ENCODE data around the gene YDJC. TPM values are rescaled to one million over a fixed set of nuclear protein-coding genes. Genes with fewer than 3 reads are reported as not detected.
"Not testable (repeated sequence)": the region's sequence is repeated elsewhere in the genome, so short reads cannot be mapped to it uniquely, and the experiment has no call there.

The YDJC gene
- total RNA-seq, 1 donor from 2014 or later = 56.1 TPM

- Mint-ChIP-seq H3K27me3 (peaks cover 1% of the 10 kb centered on the region), H3K4me1 (peaks cover 32% of the 10 kb centered on the region), H3K9me3 (no peaks in the 10 kb centered on the region), H3K27ac (peak overlapping the region; percentile 93), H3K4me3 (peak overlapping the region; percentile 90), H3K36me3 (ENCODE audit: low read depth) (peaks cover 27% of the 10 kb centered on the region)
- DNase-seq = peak; percentile 71
- intact Hi-C loops (cut with micrococcal nuclease) = loop anchor here (1.0 kb wide), 1 partner anchor 8 kb away; no protein-coding TSS in a partner anchor
Measured at GRCh38 chr22:21643533-21644357, 13.9 kb upstream of the YDJC start.

- peak; percentile 89 for DNase-seq
- Mint-ChIP-seq H3K27ac (peak overlapping the region; percentile 93), H3K27me3 (peaks cover 1% of the 10 kb centered on the region), H3K9me3 (no peaks in the 10 kb centered on the region), H3K4me1 (peaks cover 32% of the 10 kb centered on the region), H3K36me3 (ENCODE audit: low read depth) (peaks cover 26% of the 10 kb centered on the region), H3K4me3 (peak overlapping the region; percentile 90)
- intact Hi-C loops (cut with micrococcal nuclease) = loop anchor here (1.0 kb wide), 2 partner anchors 8 to 13 kb away; partner anchors contain the start of gene YDJC
Measured at GRCh38 chr22:21642584-21643448, 13.0 kb upstream of the YDJC start.

DNA sequence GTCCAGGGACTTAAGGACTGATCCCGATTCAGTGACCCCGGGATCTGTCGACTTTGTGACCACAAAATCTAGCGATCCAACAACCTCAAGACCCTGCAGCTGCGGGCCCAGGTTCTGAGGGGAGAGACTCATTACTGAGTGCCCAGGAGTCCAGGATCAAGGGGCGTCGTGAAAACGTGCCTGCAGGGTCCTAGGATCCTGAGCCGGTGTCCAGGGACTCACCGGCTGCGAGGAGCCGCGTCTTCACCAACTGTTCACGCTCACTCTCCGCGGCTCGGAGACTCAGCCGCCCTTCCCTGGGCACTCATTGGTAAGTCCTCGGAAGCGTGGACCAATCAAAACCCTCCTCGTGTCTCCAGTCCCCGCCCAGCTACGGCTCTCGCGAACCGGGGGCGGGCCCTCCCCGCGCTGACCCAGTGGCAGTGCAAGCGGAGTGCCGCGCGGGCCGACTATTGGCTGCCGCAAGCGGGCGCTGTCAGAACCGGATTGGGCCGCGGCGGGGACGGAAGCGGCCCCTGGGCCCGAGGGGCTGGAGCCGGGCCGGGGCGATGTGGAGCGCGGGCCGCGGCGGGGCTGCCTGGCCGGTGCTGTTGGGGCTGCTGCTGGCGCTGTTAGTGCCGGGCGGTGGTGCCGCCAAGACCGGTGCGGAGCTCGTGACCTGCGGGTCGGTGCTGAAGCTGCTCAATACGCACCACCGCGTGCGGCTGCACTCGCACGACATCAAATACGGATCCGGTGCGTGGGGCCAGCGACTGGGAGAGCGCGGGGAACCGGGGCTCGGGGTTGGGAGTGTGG lies 12.2 kb upstream of the YDJC start, which contains the start of gene SDF2L1:
SDF2L1 (plus strand) TSS at position 514 of the 795 bp plus-strand sequence; CDS start at position 549, 35 bp downstream.
- Mint-ChIP-seq H3K27me3 (peaks cover 1% of the 10 kb centered on the region), H3K9me3 (no peaks in the 10 kb centered on the region), H3K4me1 (peaks cover 33% of the 10 kb centered on the region), H3K27ac (peak within 1 kb of the TSS; percentile 93), H3K4me3 (peak within 1 kb of the TSS; percentile 90), H3K36me3 (ENCODE audit: low read depth) (peaks cover 26% of the 10 kb centered on the region)
- DNase-seq = peak; percentile 100
- intact Hi-C loops (cut with micrococcal nuclease) = loop anchor here (1.0 kb wide), 1 partner anchor 12 kb away; the partner anchor contains the start of gene YDJC

DNA sequence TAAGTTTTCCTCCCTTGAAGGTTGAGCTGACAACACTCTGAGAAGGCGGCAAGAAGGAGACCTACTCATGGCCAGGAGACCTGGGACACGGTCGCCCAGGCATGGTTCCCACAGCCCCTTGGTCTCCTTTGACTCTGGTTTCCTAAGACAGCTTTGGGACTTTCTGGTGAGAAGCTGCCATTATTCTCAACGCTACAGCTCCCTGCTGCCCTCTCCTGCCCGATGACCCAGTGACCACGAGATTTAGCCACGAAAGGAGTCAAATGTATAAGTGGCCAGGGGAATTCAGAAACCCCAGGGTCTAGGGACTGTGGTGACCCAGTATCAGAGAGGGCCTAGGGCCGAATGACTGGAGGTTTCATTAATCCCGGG lies 11.6 kb upstream of the YDJC start:
- H3K27ac Mint-ChIP-seq = peak overlapping the region; percentile 93
- peaks cover 30% of the 10 kb centered on the region for H3K4me1 Mint-ChIP-seq
- intact Hi-C loops (cut with micrococcal nuclease) = no loop called here
- peak overlapping the region; percentile 90 for H3K4me3 Mint-ChIP-seq
- peaks cover 1% of the 10 kb centered on the region for H3K27me3 Mint-ChIP-seq
- H3K36me3 Mint-ChIP-seq (ENCODE audit: low read depth) = peaks cover 20% of the 10 kb centered on the region
- no peaks in the 10 kb centered on the region for H3K9me3 Mint-ChIP-seq
- DNase-seq = peak; percentile 73

- intact Hi-C loops (cut with micrococcal nuclease) = no loop called here
- peaks cover 26% of the 10 kb centered on the region for H3K4me1 Mint-ChIP-seq
- H3K36me3 Mint-ChIP-seq (ENCODE audit: low read depth) = peaks cover 16% of the 10 kb centered on the region
- H3K27me3 Mint-ChIP-seq = peaks cover 1% of the 10 kb centered on the region
- no peak for DNase-seq
- H3K9me3 Mint-ChIP-seq = no peaks in the 10 kb centered on the region
- H3K27ac Mint-ChIP-seq = no peak overlapping the region
- peak overlapping the region; percentile 90 for H3K4me3 Mint-ChIP-seq
Measured at GRCh38 chr22:21640810-21641209, 11.0 kb upstream of the YDJC start.

GRCh38 chr22:21639359-21639758 lies 9.5 kb upstream of the YDJC start:
- peaks cover 12% of the 10 kb centered on the region for H3K36me3 Mint-ChIP-seq (ENCODE audit: low read depth)
- intact Hi-C loops (cut with micrococcal nuclease) = no loop called here

GRCh38 chr22:21637450-21637849 lies 7.6 kb upstream of the YDJC start:
- H3K4me3 Mint-ChIP-seq; H3K9me3 Mint-ChIP-seq; intact Hi-C loops (cut with micrococcal nuclease); H3K36me3 Mint-ChIP-seq (ENCODE audit: low read depth); H3K27me3 Mint-ChIP-seq; DNase-seq; H3K27ac Mint-ChIP-seq: not testable (repeated sequence)
- H3K4me1 Mint-ChIP-seq = peaks cover 15% of the 10 kb centered on the region

More at GRCh38 chr22:21639359-21639758, 9.5 kb upstream of the YDJC start:
- H3K27ac Mint-ChIP-seq = no peak overlapping the region
- H3K9me3 Mint-ChIP-seq = no peaks in the 10 kb centered on the region
- DNase-seq = no peak
- H3K27me3 Mint-ChIP-seq = peaks cover 1% of the 10 kb centered on the region
- H3K4me3 Mint-ChIP-seq = no peak overlapping the region
- peaks cover 26% of the 10 kb centered on the region for H3K4me1 Mint-ChIP-seq

- no peak for DNase-seq
- no peaks in the 10 kb centered on the region for H3K36me3 Mint-ChIP-seq (ENCODE audit: low read depth)
- no peak overlapping the region for H3K4me3 Mint-ChIP-seq
- H3K9me3 Mint-ChIP-seq = no peaks in the 10 kb centered on the region
- no peak overlapping the region for H3K27ac Mint-ChIP-seq
- intact Hi-C loops (cut with micrococcal nuclease) = no loop called here
- peaks cover 1% of the 10 kb centered on the region for H3K27me3 Mint-ChIP-seq
- H3K4me1 Mint-ChIP-seq = peaks cover 15% of the 10 kb centered on the region
Measured at GRCh38 chr22:21636629-21637218, 6.9 kb upstream of the YDJC start.

- no peak for DNase-seq
- intact Hi-C loops (cut with micrococcal nuclease) = no loop called here
- Mint-ChIP-seq H3K9me3 (no peaks in the 10 kb centered on the region), H3K36me3 (ENCODE audit: low read depth) (no peaks in the 10 kb centered on the region), H3K27me3 (no peaks in the 10 kb centered on the region), H3K4me1 (peaks cover 11% of the 10 kb centered on the region), H3K4me3 (no peak overlapping the region), H3K27ac (no peak overlapping the region)
Measured at GRCh38 chr22:21635771-21636510, 6.1 kb upstream of the YDJC start.

GRCh38 chr22:21634844-21635243 lies 5.0 kb upstream of the YDJC start:
- intact Hi-C loops (cut with micrococcal nuclease) = no loop called here
- Mint-ChIP-seq H3K9me3 (no peaks in the 10 kb centered on the region), H3K4me3 (no peak overlapping the region), H3K4me1 (peaks cover 16% of the 10 kb centered on the region), H3K36me3 (ENCODE audit: low read depth) (no peaks in the 10 kb centered on the region), H3K27me3 (no peaks in the 10 kb centered on the region), H3K27ac (no peak overlapping the region)
- no peak for DNase-seq

DNA sequence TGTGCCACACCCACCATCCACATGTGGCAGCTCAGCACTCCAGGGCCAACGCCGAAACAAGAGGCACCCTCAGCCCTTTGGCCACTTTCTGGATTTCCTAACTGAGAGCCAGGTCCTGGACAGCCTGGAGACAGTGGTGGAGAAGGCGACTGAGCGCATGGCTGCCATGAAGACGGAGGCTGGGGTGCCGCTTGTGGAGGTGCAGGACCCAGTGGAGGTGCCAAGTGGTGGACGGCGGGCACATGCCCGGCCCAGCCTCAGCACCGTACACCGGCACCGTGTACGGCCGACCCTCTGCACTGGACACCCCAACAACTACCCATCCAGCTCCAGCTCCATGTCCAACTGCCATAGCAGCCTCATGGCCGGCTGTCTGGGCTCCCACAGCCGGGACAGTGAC lies 4.3 kb upstream of the YDJC start:
- H3K27ac Mint-ChIP-seq = no peak overlapping the region
- H3K27me3 Mint-ChIP-seq = no peaks in the 10 kb centered on the region
- peaks cover 16% of the 10 kb centered on the region for H3K4me1 Mint-ChIP-seq
- H3K4me3 Mint-ChIP-seq = no peak overlapping the region
- DNase-seq = no peak
- intact Hi-C loops (cut with micrococcal nuclease) = no loop called here
- peaks cover 3% of the 10 kb centered on the region for H3K36me3 Mint-ChIP-seq (ENCODE audit: low read depth)
- H3K9me3 Mint-ChIP-seq = no peaks in the 10 kb centered on the region

GRCh38 chr22:21633481-21633880 lies 3.7 kb upstream of the YDJC start:
- intact Hi-C loops (cut with micrococcal nuclease) = no loop called here
- no peaks in the 10 kb centered on the region for H3K9me3 Mint-ChIP-seq
- no peaks in the 10 kb centered on the region for H3K27me3 Mint-ChIP-seq
- no peak for DNase-seq
- no peak overlapping the region for H3K4me3 Mint-ChIP-seq
- H3K36me3 Mint-ChIP-seq (ENCODE audit: low read depth) = peaks cover 5% of the 10 kb centered on the region
- H3K4me1 Mint-ChIP-seq = peaks cover 16% of the 10 kb centered on the region
- no peak overlapping the region for H3K27ac Mint-ChIP-seq
